Testis (tissue), 2 donors: ENCODE measurements around the gene NFATC1.

Source experiments
- POLR2A ChIP-seq: fragments of 450-650 bp; IDR thresholded peaks from one replicate; pipeline ENCODE4 v1.6.1; 2017; ENCODE audit warnings: antibody characterized with exemption, mild to moderate bottlenecking, moderate library complexity
- TF ChIP-seq, protein P1 (sequence below), 3 experiments: fragments of 450-650 bp in 2 of 3; fragments of 200-600 bp in 1 of 3; sonication (generic) in 1 of 3; IDR thresholded peaks; one replicate each; pipeline ENCODE4 v1.5.1; 2016 to 2019; ENCODE audit warnings: antibody characterized with exemption in 3 of 3, mild to moderate bottlenecking in 2 of 3, moderate library complexity in 1 of 3

DNA sequence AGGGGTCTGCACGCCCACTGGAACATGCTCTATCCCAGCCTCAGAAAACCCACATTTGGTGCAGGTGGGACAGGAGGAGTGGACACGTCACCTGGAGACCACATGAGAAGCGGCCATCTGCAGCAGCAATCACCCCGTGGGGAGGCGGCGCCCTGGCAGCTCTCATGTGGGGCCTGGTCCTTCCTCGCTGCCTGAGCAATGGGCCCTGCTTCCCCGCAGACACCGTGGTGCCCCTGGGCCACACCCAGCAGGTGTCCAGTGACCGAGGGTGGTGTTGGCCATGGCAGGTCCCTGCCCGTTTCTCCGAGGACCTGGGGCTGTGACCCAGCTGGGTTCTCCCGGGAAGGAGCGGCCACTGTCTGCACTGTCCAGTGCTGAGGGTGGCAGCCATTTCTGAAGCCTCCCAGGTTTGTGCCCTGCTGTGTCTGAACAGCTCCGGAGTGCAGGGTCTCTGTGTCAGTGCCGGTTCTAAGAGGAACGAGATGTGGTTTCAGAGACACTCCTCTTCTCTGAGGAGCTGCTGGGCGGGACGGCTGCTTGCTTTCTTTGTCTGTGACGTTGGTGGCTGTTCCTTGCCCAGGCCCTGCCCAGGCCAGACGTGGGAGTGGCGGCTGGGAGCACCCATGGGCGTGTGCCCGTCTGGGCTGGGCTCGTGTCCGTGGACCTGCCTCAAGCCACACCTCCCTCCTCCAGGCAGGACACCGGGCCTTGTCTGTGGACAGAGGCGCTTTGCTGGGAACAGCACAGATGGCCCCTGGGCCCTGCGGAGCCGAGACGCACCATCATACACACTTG is 44.8 kb downstream of the NFATC1 start:
- TF ChIP-seq, protein P1, sequence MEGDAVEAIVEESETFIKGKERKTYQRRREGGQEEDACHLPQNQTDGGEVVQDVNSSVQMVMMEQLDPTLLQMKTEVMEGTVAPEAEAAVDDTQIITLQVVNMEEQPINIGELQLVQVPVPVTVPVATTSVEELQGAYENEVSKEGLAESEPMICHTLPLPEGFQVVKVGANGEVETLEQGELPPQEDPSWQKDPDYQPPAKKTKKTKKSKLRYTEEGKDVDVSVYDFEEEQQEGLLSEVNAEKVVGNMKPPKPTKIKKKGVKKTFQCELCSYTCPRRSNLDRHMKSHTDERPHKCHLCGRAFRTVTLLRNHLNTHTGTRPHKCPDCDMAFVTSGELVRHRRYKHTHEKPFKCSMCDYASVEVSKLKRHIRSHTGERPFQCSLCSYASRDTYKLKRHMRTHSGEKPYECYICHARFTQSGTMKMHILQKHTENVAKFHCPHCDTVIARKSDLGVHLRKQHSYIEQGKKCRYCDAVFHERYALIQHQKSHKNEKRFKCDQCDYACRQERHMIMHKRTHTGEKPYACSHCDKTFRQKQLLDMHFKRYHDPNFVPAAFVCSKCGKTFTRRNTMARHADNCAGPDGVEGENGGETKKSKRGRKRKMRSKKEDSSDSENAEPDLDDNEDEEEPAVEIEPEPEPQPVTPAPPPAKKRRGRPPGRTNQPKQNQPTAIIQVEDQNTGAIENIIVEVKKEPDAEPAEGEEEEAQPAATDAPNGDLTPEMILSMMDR (IDR thresholded peaks at IDR 0.05) = no peak
- TF ChIP-seq POLR2A = no peak
